Measurements from ENCODE around the gene USP10. TPM values are rescaled to one million over a fixed set of nuclear protein-coding genes. Genes with fewer than 3 reads are reported as not detected.

USP10 gene
- total and polyA plus RNA-seq, 4 donors, result 18.5 to 77.5 (median 63.0) TPM

GRCh38 chr16:84660973-84661372 lies 38.8 kb upstream of the USP10 start:
- no peak overlapping the region for H3K27ac ChIP-seq (ENCODE audit: low read depth in 1 of 2, low read length in 1 of 2)
- H3K9ac ChIP-seq (ENCODE audit: insufficient read depth in 1 of 2, low read length in 2 of 2), result no peak overlapping the region
- DNase-seq, result no peak
- peaks cover 0 to 4% (median 0%) of the 10 kb centered on the region in 5 donors for H3K4me1 ChIP-seq (ENCODE audit: control insufficient read depth in 5 of 5, insufficient read depth in 5 of 5, low read length in 5 of 5)
- no peak overlapping the region for H3K4me3 ChIP-seq
- H3K36me3 ChIP-seq (ENCODE audit: control insufficient read depth in 4 of 4, insufficient read depth in 4 of 4, low read length in 4 of 4), result peaks cover 19 to 69% (median 44%) of the 10 kb centered on the region in 4 donors
- WGBS, 2 donors, result 83 to 91% methylated on average over 7 of the region's 7 CpGs
- no peaks in the 10 kb centered on the region for H3K27me3 ChIP-seq (ENCODE audit: control insufficient read depth in 3 of 3, insufficient read depth in 3 of 3, low read length in 2 of 3)
- H3K9me3 ChIP-seq (ENCODE audit: control insufficient read depth in 4 of 4, insufficient read depth in 3 of 4, low read length in 3 of 4), result no peaks in the 10 kb centered on the region
- TF ChIP-seq CTCF (IDR thresholded peaks at IDR 0.05; ENCODE audit: control extremely low read depth, extremely low read depth), result no peak
- no peak for ATAC-seq (ENCODE audit: insufficient read depth, low FRiP score)

- Histone ChIP-seq H3K36me3 (ENCODE audit: control insufficient read depth in 4 of 4, insufficient read depth in 4 of 4, low read length in 4 of 4) (peaks cover 19 to 72% (median 44%) of the 10 kb centered on the region in 4 donors), H3K9ac (ENCODE audit: insufficient read depth in 1 of 2, low read length in 2 of 2) (no peak overlapping the region), H3K27ac (ENCODE audit: low read depth in 1 of 2, low read length in 1 of 2) (no peak overlapping the region), H3K27me3 (ENCODE audit: control insufficient read depth in 3 of 3, insufficient read depth in 3 of 3, low read length in 2 of 3) (no peaks in the 10 kb centered on the region), H3K9me3 (ENCODE audit: control insufficient read depth in 4 of 4, insufficient read depth in 3 of 4, low read length in 3 of 4) (no peaks in the 10 kb centered on the region), H3K4me3 (no peak overlapping the region), H3K4me1 (ENCODE audit: control insufficient read depth in 5 of 5, insufficient read depth in 5 of 5, low read length in 5 of 5) (peaks cover 0 to 4% (median 0%) of the 10 kb centered on the region in 5 donors)
- ATAC-seq (ENCODE audit: insufficient read depth, low FRiP score), result no peak
- WGBS, 2 donors, result 95 to 97% methylated on average over 51 of the region's 51 CpGs
- no peak for DNase-seq
- TF ChIP-seq CTCF (IDR thresholded peaks at IDR 0.05; ENCODE audit: control extremely low read depth, extremely low read depth), result no peak
These were observed 38.3 kb upstream of the USP10 start for GRCh38 chr16:84661418-84662060.

GRCh38 chr16:84662471-84662870 lies 37.3 kb upstream of the USP10 start:
- ATAC-seq (ENCODE audit: insufficient read depth, low FRiP score) (no peak), DNase-seq (no peak)
- Histone ChIP-seq H3K4me1 (ENCODE audit: control insufficient read depth in 5 of 5, insufficient read depth in 5 of 5, low read length in 5 of 5) (peaks cover 0 to 4% (median 0%) of the 10 kb centered on the region in 5 donors), H3K27me3 (ENCODE audit: control insufficient read depth in 3 of 3, insufficient read depth in 3 of 3, low read length in 2 of 3) (no peaks in the 10 kb centered on the region), H3K9me3 (ENCODE audit: control insufficient read depth in 4 of 4, insufficient read depth in 3 of 4, low read length in 3 of 4) (no peaks in the 10 kb centered on the region), H3K4me3 (no peak overlapping the region), H3K36me3 (ENCODE audit: control insufficient read depth in 4 of 4, insufficient read depth in 4 of 4, low read length in 4 of 4) (peaks cover 13 to 63% (median 37%) of the 10 kb centered on the region in 4 donors), H3K27ac (ENCODE audit: low read depth in 1 of 2, low read length in 1 of 2) (no peak overlapping the region), H3K9ac (ENCODE audit: insufficient read depth in 1 of 2, low read length in 2 of 2) (no peak overlapping the region)
- WGBS, 2 donors, result 94 to 96% methylated on average over 9 of the region's 9 CpGs
- no peak for TF ChIP-seq CTCF (IDR thresholded peaks at IDR 0.05; ENCODE audit: control extremely low read depth, extremely low read depth)
